Neural cell (in vitro differentiated cells): ENCODE data around the gene SMNDC1. TPM values are rescaled to one million over a fixed set of nuclear protein-coding genes. Genes with fewer than 3 reads are reported as not detected.
A peak's percentile ranks its signal among the peaks of the same experiment; 100 is the strongest.

Experiments used
- H2AFZ ChIP-seq: fragments of 200-600, 300-800 bp; sonication (generic), shearing (Covaris generic); 2 replicates; pipeline ENCODE4 v1.6.0; 2014; ENCODE audit warnings: low read depth, mild to moderate bottlenecking, antibody characterized with exemption, low read length, moderate library complexity
- H3F3A ChIP-seq: fragments of 200-600 bp; shearing (Covaris generic); 2 replicates; pipeline ENCODE4 v1.6.1; 2016; ENCODE audit warnings: mild to moderate bottlenecking, moderate library complexity, mixed read lengths, antibody characterized with exemption, low read length; ENCODE audit not compliant: insufficient read depth, poor library complexity, severe bottlenecking
- H3K27ac ChIP-seq: fragments of 200-600, 300-800 bp; sonication (generic), shearing (Covaris generic); 2 replicates; pipeline ENCODE4 v1.5.1; 2014; ENCODE audit warnings: mild to moderate bottlenecking, low read length, moderate library complexity
- H3K27me3 ChIP-seq: fragments of 300-800, 200-600 bp; sonication (generic), shearing (Covaris generic); 2 replicates; pipeline ENCODE4 v1.6.0; 2014; ENCODE audit warnings: mild to moderate bottlenecking, low read depth, low read length, moderate library complexity; ENCODE audit not compliant: insufficient read depth
- H3K36me3 ChIP-seq: fragments of 300-800, 200-600 bp; sonication (generic), shearing (Covaris generic); 2 replicates; pipeline ENCODE4 v1.5.1; 2014; ENCODE audit warnings: mild to moderate bottlenecking, antibody characterized with exemption, low read length, moderate library complexity; ENCODE audit not compliant: insufficient read depth
- H3K4me2 ChIP-seq: fragments of 300-800, 200-600 bp; sonication (generic), shearing (Covaris generic); 2 replicates; pipeline ENCODE4 v1.6.0; 2014; ENCODE audit warnings: mild to moderate bottlenecking, low read length
- H3K4me3 ChIP-seq: fragments of 300-800, 200-600 bp; sonication (generic), shearing (Covaris generic); 2 replicates; pipeline ENCODE4 v1.5.1; 2014; ENCODE audit warnings: mild to moderate bottlenecking, low read length, moderate library complexity
- H3K79me2 ChIP-seq: fragments of 200-600 bp; shearing (Covaris generic); replicated peaks from 2 replicates; pipeline ENCODE4 v1.6.0; 2014; ENCODE audit warnings: mild to moderate bottlenecking, low read length, moderate library complexity; ENCODE audit not compliant: insufficient read depth
- H3K9ac ChIP-seq: fragments of 300-800, 200-600 bp; sonication (generic), shearing (Covaris generic); 2 replicates; pipeline ENCODE4 v1.6.1; 2016; ENCODE audit warnings: mild to moderate bottlenecking, low read length, mixed read lengths
- H3K9me2 ChIP-seq: fragments of 200-600 bp; shearing (Covaris generic); 2 replicates; pipeline ENCODE4 v1.6.1; 2016; ENCODE audit warnings: mild to moderate bottlenecking, low read length, mixed read lengths; ENCODE audit not compliant: insufficient read depth
- H3K9me3 ChIP-seq: fragments of 200-600, 300-800 bp; sonication (generic), shearing (Covaris generic); 2 replicates; pipeline ENCODE4 v1.6.1; 2016; ENCODE audit warnings: mild to moderate bottlenecking, mixed run types, low read length, moderate library complexity, mixed read lengths
- H4K20me1 ChIP-seq: fragments of 200-600 bp; shearing (Covaris generic); 2 replicates; pipeline ENCODE4 v1.6.1; 2016; ENCODE audit warnings: mild to moderate bottlenecking, mixed run types; ENCODE audit not compliant: insufficient read depth
- EP300 ChIP-seq: fragments of 450-650 bp; conservative IDR thresholded peaks from 2 replicates; pipeline ENCODE4 v1.6.1; 2014; ENCODE audit warnings: antibody characterized with exemption, mild to moderate bottlenecking, moderate library complexity; ENCODE audit not compliant: poor library complexity, severe bottlenecking
- EZH2 ChIP-seq: fragments of 200-600, 300-800 bp; shearing (Covaris generic), sonication (generic); IDR thresholded peaks from 2 replicates; pipeline ENCODE4 v1.6.1; 2014; ENCODE audit warnings: antibody characterized with exemption, low read length, borderline replicate concordance, mild to moderate bottlenecking; ENCODE audit not compliant: insufficient read depth, poor library complexity, severe bottlenecking
- MXI1 ChIP-seq: fragments of 450-650 bp; conservative IDR thresholded peaks from 2 replicates; pipeline ENCODE4 v1.6.1; 2014; ENCODE audit warnings: antibody characterized with exemption, mild to moderate bottlenecking; ENCODE audit not compliant: poor library complexity, severe bottlenecking
- POLR2AphosphoS5 ChIP-seq: IDR thresholded peaks from 2 replicates; pipeline ENCODE4 v1.6.1; 2012
- RAD21 ChIP-seq: fragments of 450-650 bp; conservative IDR thresholded peaks from 2 replicates; pipeline ENCODE4 v1.6.1; 2014; ENCODE audit warnings: antibody characterized with exemption, mild to moderate bottlenecking, moderate library complexity
- SMC3 ChIP-seq: fragments of 450-650 bp; conservative IDR thresholded peaks from 2 replicates; pipeline ENCODE4 v1.6.1; 2014; ENCODE audit warnings: antibody characterized with exemption, mild to moderate bottlenecking, moderate library complexity; ENCODE audit not compliant: poor library complexity
- TAF1 ChIP-seq: IDR thresholded peaks from 2 replicates; pipeline ENCODE4 v1.6.1; 2012; ENCODE audit warnings: low read depth
- polyA plus RNA-seq: library from polyadenylated mRNA; depleted of rRNA; stranded (reverse); fragments of >200 nt; gene quantifications from 2 replicates; pipeline ENCODE4 v1.2.3, GENCODE V29; 2014
- TF ChIP-seq, protein P1 (sequence below): IDR thresholded peaks from 2 replicates; pipeline ENCODE4 v1.6.1; 2012; ENCODE audit warnings: borderline replicate concordance
- TF ChIP-seq, protein P2 (sequence below): fragments of 450-650 bp; IDR thresholded peaks from 2 replicates; pipeline ENCODE4 v1.5.1; 2014; ENCODE audit warnings: antibody characterized with exemption, mild to moderate bottlenecking, moderate library complexity; ENCODE audit not compliant: poor library complexity, severe bottlenecking

Gene SMNDC1
- polyA plus RNA-seq, 1 donor from 2014 or later, result 25.9 TPM

DNA sequence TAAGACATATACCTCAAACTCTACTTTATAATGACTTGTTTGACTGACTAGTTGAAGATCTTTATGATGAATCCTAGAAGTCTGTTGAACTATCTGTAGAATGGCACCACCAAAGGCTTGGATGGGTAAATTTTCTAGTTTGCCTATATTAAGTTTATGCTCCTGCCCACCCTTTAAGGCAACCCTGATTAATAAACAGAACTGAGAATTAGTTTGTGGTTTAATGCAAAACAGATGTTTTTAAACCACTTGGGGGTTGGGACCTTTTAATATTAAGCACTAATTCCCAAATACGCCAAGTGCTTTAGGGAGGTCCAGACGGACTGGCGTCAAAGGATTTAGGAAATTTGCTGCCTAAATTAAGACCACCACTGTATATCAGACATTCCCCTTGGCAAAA is 20.5 kb downstream of the SMNDC1 start:
- TF ChIP-seq EP300 (no peak), EZH2 (no peak), POLR2AphosphoS5 (no peak), TAF1 (no peak), SMC3 (no peak), MXI1 (no peak), RAD21 (no peak)
- TF ChIP-seq, protein P1, sequence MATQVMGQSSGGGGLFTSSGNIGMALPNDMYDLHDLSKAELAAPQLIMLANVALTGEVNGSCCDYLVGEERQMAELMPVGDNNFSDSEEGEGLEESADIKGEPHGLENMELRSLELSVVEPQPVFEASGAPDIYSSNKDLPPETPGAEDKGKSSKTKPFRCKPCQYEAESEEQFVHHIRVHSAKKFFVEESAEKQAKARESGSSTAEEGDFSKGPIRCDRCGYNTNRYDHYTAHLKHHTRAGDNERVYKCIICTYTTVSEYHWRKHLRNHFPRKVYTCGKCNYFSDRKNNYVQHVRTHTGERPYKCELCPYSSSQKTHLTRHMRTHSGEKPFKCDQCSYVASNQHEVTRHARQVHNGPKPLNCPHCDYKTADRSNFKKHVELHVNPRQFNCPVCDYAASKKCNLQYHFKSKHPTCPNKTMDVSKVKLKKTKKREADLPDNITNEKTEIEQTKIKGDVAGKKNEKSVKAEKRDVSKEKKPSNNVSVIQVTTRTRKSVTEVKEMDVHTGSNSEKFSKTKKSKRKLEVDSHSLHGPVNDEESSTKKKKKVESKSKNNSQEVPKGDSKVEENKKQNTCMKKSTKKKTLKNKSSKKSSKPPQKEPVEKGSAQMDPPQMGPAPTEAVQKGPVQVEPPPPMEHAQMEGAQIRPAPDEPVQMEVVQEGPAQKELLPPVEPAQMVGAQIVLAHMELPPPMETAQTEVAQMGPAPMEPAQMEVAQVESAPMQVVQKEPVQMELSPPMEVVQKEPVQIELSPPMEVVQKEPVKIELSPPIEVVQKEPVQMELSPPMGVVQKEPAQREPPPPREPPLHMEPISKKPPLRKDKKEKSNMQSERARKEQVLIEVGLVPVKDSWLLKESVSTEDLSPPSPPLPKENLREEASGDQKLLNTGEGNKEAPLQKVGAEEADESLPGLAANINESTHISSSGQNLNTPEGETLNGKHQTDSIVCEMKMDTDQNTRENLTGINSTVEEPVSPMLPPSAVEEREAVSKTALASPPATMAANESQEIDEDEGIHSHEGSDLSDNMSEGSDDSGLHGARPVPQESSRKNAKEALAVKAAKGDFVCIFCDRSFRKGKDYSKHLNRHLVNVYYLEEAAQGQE, result no peak
- TF ChIP-seq, protein P2, sequence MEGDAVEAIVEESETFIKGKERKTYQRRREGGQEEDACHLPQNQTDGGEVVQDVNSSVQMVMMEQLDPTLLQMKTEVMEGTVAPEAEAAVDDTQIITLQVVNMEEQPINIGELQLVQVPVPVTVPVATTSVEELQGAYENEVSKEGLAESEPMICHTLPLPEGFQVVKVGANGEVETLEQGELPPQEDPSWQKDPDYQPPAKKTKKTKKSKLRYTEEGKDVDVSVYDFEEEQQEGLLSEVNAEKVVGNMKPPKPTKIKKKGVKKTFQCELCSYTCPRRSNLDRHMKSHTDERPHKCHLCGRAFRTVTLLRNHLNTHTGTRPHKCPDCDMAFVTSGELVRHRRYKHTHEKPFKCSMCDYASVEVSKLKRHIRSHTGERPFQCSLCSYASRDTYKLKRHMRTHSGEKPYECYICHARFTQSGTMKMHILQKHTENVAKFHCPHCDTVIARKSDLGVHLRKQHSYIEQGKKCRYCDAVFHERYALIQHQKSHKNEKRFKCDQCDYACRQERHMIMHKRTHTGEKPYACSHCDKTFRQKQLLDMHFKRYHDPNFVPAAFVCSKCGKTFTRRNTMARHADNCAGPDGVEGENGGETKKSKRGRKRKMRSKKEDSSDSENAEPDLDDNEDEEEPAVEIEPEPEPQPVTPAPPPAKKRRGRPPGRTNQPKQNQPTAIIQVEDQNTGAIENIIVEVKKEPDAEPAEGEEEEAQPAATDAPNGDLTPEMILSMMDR, result no peak
- Histone ChIP-seq H3K9ac (no peak overlapping the region), H3K79me2 (peaks cover 3% of the 10 kb centered on the region), H3K9me2 (no peaks in the 10 kb centered on the region), H3K27ac (no peak overlapping the region), H3K9me3 (no peaks in the 10 kb centered on the region), H3K27me3 (no peaks in the 10 kb centered on the region), H3F3A (peaks cover under 1% of the 10 kb centered on the region), H3K4me3 (no peak overlapping the region), H4K20me1 (no peaks in the 10 kb centered on the region), H3K36me3 (peaks cover 7% of the 10 kb centered on the region), H2AFZ (no peak overlapping the region), H3K4me2 (no peak overlapping the region)

DNA sequence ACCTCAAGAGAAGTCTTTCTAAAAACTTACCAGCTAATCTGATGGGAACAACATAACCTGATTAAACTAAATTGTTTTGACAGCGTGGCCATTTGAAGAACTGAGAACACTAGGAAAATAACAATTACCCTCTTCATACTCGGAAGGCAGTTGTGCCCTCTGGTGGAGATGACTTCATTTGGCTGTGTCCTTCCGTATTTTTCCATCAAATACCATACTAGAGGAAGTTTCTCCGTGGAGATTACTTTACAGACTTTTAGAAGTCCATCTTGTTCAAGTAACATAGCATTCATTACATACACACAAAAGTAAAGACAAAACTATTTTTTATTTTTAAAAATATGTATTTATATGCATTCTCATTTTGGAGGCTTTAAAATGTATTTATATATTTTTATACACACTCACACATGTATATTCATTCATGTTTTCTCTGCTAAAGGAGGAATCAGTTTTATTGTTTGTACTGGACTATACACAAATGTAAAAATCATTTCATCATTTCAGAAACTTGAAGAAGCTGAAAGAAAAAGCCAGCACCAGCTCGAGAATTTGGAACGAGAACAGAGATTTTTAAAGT is 25.2 kb downstream of the SMNDC1 start:
- H3K4me3 ChIP-seq, result no peak overlapping the region

More for the DNA sequence above, 25.2 kb downstream of the SMNDC1 start:
- Histone ChIP-seq H3K36me3 (no peaks in the 10 kb centered on the region), H3K27ac (no peak overlapping the region), H3K4me2 (no peak overlapping the region), H3F3A (peaks cover 3% of the 10 kb centered on the region), H3K27me3 (no peaks in the 10 kb centered on the region), H3K9me3 (no peaks in the 10 kb centered on the region), H2AFZ (no peak overlapping the region), H3K79me2 (peaks cover 4% of the 10 kb centered on the region), H3K9ac (no peak overlapping the region), H4K20me1 (no peaks in the 10 kb centered on the region), H3K9me2 (no peaks in the 10 kb centered on the region)
- no peak for TF ChIP-seq MXI1
- TF ChIP-seq RAD21, result peak; percentile 75
- TF ChIP-seq EP300, result no peak
- TF ChIP-seq, protein P2, result peak; percentile 74
- peak; percentile 84 for TF ChIP-seq SMC3
- TF ChIP-seq, protein P1, result no peak
- TF ChIP-seq POLR2AphosphoS5, result no peak
- TF ChIP-seq EZH2, result no peak
- TF ChIP-seq TAF1, result no peak
